Right lobe of liver (tissue), 4 donors: ENCODE data around the gene PRM1.

Experiments used
- POLR2A ChIP-seq: fragments of 450-650 bp; IDR thresholded peaks from one replicate; pipeline ENCODE4 v1.6.1; 2017; ENCODE audit warnings: antibody characterized with exemption, mild to moderate bottlenecking
- TF ChIP-seq, protein P1 (sequence below), 4 donors: fragments of 200-600 bp in 3 of 4; fragments of 450-650 bp in 1 of 4; IDR thresholded peaks; one replicate each; pipeline versions ENCODE4 v1.5.1 to v1.8.0; 2016 to 2022; ENCODE audit warnings: antibody characterized with exemption in 4 of 4, mild to moderate bottlenecking in 2 of 4
- donor health status: DM: no; HTN: no; CAD: no.
- donor health status: DM: no; HTN: no; CAD: no.
- donor health status: DM: no; HTN: yes; CAD: no.

DNA sequence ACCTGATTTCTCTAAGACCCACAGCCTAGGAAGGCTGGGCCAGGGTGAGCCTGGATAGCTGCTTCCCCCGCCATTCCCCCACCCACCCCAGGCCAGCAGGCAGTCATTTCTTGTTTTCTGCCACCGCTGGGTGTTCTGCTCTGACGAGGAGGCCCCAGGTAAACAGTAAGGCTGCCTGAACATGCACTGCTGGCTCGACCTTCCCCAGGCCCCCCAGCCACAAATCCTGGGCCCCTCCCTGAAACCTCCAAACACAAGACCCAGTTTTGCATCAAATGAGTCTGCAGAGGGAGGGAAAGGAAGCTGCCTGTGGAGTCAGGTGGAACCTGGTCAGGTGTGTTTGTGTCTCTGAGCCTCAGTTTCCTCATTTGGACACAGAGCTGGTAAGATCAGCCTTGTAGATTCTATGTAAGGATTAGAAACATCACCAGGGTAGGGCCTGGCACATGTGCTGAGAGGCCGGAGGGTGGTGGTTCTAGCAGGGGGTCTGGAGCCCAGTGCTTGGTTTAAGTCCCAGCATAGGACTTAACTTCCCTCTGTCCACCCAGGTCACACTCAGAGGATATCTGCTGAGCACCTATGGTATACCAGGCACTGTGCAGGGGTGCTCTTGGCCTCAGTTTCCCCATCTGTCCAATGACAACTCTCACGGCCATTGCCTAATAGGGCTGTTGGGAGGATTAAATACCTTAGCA lies 18.9 kb upstream of the PRM1 start:
- TF ChIP-seq, protein P1, sequence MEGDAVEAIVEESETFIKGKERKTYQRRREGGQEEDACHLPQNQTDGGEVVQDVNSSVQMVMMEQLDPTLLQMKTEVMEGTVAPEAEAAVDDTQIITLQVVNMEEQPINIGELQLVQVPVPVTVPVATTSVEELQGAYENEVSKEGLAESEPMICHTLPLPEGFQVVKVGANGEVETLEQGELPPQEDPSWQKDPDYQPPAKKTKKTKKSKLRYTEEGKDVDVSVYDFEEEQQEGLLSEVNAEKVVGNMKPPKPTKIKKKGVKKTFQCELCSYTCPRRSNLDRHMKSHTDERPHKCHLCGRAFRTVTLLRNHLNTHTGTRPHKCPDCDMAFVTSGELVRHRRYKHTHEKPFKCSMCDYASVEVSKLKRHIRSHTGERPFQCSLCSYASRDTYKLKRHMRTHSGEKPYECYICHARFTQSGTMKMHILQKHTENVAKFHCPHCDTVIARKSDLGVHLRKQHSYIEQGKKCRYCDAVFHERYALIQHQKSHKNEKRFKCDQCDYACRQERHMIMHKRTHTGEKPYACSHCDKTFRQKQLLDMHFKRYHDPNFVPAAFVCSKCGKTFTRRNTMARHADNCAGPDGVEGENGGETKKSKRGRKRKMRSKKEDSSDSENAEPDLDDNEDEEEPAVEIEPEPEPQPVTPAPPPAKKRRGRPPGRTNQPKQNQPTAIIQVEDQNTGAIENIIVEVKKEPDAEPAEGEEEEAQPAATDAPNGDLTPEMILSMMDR (IDR thresholded peaks at IDR 0.05) = no peak
- no peak for TF ChIP-seq POLR2A
